ENCODE measurements around the gene LYPLAL1. TPM values are rescaled to one million over a fixed set of nuclear protein-coding genes. Genes with fewer than 3 reads are reported as not detected.

The LYPLAL1 gene
- total RNA-seq, 1 experiment from 2014 or later = 40.0 TPM

DNA sequence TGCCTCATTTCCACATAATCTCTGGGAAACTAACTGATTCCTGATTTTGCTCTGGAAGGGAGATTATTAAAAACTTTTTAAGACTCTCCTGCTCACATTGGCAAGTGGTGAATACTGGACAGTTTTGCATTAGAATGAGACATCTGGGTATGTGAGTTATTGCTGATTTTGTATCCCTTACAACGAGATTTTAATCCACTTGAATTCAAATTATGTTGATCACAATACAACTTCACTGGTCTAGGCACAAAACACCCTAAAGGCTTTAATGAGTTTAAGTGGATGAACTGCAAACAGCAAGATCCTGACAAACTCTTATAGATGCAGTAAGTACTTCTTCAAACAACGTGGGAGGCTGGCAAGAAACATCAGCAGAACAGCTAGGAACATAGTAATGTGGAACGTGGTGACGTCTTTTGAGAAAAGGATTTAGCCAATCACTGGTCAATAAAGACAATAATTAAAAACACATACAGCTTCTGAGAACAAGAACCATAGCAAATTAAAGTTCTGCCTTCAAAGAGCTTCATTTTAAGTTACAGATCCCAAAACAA is 10.2 kb upstream of the LYPLAL1 start (continued):
- TF ChIP-seq, protein P1, sequence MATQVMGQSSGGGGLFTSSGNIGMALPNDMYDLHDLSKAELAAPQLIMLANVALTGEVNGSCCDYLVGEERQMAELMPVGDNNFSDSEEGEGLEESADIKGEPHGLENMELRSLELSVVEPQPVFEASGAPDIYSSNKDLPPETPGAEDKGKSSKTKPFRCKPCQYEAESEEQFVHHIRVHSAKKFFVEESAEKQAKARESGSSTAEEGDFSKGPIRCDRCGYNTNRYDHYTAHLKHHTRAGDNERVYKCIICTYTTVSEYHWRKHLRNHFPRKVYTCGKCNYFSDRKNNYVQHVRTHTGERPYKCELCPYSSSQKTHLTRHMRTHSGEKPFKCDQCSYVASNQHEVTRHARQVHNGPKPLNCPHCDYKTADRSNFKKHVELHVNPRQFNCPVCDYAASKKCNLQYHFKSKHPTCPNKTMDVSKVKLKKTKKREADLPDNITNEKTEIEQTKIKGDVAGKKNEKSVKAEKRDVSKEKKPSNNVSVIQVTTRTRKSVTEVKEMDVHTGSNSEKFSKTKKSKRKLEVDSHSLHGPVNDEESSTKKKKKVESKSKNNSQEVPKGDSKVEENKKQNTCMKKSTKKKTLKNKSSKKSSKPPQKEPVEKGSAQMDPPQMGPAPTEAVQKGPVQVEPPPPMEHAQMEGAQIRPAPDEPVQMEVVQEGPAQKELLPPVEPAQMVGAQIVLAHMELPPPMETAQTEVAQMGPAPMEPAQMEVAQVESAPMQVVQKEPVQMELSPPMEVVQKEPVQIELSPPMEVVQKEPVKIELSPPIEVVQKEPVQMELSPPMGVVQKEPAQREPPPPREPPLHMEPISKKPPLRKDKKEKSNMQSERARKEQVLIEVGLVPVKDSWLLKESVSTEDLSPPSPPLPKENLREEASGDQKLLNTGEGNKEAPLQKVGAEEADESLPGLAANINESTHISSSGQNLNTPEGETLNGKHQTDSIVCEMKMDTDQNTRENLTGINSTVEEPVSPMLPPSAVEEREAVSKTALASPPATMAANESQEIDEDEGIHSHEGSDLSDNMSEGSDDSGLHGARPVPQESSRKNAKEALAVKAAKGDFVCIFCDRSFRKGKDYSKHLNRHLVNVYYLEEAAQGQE (IDR thresholded peaks at IDR 0.05; ENCODE audit: low read depth) = no peak
- no peak for TF ChIP-seq EGR1 (IDR thresholded peaks at IDR 0.05; ENCODE audit: low read depth)
- TF ChIP-seq, protein P2, sequence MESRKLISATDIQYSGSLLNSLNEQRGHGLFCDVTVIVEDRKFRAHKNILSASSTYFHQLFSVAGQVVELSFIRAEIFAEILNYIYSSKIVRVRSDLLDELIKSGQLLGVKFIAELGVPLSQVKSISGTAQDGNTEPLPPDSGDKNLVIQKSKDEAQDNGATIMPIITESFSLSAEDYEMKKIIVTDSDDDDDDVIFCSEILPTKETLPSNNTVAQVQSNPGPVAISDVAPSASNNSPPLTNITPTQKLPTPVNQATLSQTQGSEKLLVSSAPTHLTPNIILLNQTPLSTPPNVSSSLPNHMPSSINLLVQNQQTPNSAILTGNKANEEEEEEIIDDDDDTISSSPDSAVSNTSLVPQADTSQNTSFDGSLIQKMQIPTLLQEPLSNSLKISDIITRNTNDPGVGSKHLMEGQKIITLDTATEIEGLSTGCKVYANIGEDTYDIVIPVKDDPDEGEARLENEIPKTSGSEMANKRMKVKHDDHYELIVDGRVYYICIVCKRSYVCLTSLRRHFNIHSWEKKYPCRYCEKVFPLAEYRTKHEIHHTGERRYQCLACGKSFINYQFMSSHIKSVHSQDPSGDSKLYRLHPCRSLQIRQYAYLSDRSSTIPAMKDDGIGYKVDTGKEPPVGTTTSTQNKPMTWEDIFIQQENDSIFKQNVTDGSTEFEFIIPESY (IDR thresholded peaks at IDR 0.05; ENCODE audit: extremely low read depth, insufficient replicate concordance, low read length) = no peak

DNA sequence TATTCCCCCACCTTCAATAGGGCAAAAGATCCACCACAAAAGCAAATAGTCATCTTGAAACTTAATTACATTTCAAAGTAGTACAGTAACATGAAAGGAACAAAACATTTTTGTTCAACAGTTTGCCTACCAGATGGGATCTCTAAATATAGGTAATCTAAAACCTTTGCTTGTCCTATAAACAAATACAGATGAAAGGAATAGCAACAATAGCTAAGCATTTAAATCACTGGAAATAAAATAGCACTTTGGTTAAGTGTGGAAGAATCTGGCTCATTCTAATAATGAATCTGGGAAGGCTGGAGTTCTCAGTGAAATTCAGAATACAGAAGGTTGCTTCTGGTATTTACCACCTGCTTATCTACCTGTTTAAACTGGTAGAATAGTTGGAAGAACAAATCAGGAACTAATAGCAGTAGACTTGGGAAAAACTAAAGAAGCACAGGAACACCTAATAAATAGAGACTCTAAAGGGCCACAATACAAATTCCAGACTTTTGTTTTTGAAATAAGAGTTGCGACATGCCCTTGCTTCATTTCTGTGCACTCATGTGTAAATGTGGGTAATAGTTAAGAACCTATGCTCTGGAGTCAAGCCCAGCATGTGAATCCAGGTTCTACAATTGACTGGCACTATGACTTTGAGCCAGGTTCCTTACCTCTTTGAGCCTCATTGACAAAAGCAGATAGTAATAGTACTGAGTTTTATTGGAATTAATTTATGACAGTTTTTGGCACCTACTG is 2.3 kb upstream of the LYPLAL1 start:
- Histone ChIP-seq H3K4me3 (replicated peaks in 1 of 2; ENCODE audit: low read depth in 1 of 2, low read length in 2 of 2) (no peak overlapping the region), H3K9ac (ENCODE audit: low read length) (no peak overlapping the region), H3K9me3 (ENCODE audit: control insufficient read depth in 1 of 2, insufficient read depth in 1 of 2, low read depth in 1 of 2, low read length in 2 of 2) (no peaks in the 10 kb centered on the region), H3K36me3 (ENCODE audit: control insufficient read depth in 1 of 2, insufficient read depth in 2 of 2, low read length in 2 of 2) (no peaks in the 10 kb centered on the region), H3K79me2 (ENCODE audit: insufficient read depth, low read length) (peaks cover 26% of the 10 kb centered on the region), H3K27me3 (ENCODE audit: insufficient read depth, low read length) (no peaks in the 10 kb centered on the region), H3K27ac (ENCODE audit: low read depth, low read length) (no peak overlapping the region), H4K20me1 (ENCODE audit: insufficient read depth) (no peaks in the 10 kb centered on the region), H2AFZ (ENCODE audit: low read depth, low read length, poor library complexity, severe bottlenecking) (no peak overlapping the region), H3K4me1 (ENCODE audit: control insufficient read depth in 1 of 2, insufficient read depth in 2 of 2, low read length in 2 of 2) (peaks cover 12 to 15% of the 10 kb centered on the region in 2 experiments), H3K9me2 (ENCODE audit: insufficient read depth) (no peaks in the 10 kb centered on the region), H3K4me2 (ENCODE audit: low read length) (no peak overlapping the region)
- intact Hi-C loops (cut with micrococcal nuclease) = no loop called here
- no TSS peak for BruUV-seq (replicated peaks)
- no peak for ATAC-seq
- no peak for DNase-seq (ENCODE audit: low read depth, low spot score)
- TF ChIP-seq EGR1 (IDR thresholded peaks at IDR 0.05; ENCODE audit: low read depth) (no peak), POLR2AphosphoS5 (IDR thresholded peaks at IDR 0.05; ENCODE audit: low read depth, low read length) (no peak), ELF1 (IDR thresholded peaks at IDR 0.05; ENCODE audit: borderline replicate concordance, low read depth) (no peak)
- TF ChIP-seq, protein P2 (IDR thresholded peaks at IDR 0.05; ENCODE audit: extremely low read depth, insufficient replicate concordance, low read length) = no peak
- TF ChIP-seq, protein P1 (IDR thresholded peaks at IDR 0.05; ENCODE audit: low read depth) = no peak
- ChIA-PET CTCF (no interaction called here), RAD21 (ENCODE audit: low non-redundant PET in 1 of 2, low total read pairs in 2 of 2, uncharacterized antibody in 2 of 2, unreplicated experiment in 2 of 2) (no interaction called here), POLR2A (no interaction called here)
